AG09319 (cell line): ENCODE data around the gene PRELID3B.

ENCODE experiments used
- DNase-seq: peaks from one replicate; pipeline ENCODE4 v3.0.0-alpha.2; 2010; ENCODE audit warnings: low read depth; ENCODE audit errors: extremely low read depth
- TF ChIP-seq, protein P1 (sequence below): IDR thresholded peaks from 2 replicates; pipeline ENCODE4 v1.5.1; 2011; ENCODE audit warnings: low read depth, mild to moderate bottlenecking, inconsistent platforms, low read length, moderate library complexity

Gene PRELID3B

DNA sequence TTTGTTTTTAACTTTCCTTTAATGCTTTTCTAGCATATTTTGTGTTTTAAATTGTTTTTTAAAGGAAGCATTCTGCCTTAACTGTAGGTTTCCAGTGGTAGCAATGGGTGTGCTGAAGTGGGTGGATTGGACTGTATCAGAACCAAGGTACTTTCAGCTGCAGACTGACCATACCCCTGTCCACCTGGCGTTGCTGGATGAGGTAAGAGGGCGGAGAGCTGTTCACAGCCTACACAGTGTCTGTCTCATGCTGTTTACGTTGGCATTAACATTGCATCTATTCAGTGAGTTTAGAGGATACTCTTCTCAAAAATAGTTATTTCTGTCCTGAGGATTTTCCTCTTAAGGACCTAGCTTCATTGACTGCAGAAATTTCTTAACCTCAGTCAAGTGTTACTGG, 49.7 kb downstream of the PRELID3B start:
- DNase-seq, result no peak
- TF ChIP-seq, protein P1, sequence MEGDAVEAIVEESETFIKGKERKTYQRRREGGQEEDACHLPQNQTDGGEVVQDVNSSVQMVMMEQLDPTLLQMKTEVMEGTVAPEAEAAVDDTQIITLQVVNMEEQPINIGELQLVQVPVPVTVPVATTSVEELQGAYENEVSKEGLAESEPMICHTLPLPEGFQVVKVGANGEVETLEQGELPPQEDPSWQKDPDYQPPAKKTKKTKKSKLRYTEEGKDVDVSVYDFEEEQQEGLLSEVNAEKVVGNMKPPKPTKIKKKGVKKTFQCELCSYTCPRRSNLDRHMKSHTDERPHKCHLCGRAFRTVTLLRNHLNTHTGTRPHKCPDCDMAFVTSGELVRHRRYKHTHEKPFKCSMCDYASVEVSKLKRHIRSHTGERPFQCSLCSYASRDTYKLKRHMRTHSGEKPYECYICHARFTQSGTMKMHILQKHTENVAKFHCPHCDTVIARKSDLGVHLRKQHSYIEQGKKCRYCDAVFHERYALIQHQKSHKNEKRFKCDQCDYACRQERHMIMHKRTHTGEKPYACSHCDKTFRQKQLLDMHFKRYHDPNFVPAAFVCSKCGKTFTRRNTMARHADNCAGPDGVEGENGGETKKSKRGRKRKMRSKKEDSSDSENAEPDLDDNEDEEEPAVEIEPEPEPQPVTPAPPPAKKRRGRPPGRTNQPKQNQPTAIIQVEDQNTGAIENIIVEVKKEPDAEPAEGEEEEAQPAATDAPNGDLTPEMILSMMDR, result no peak

DNA sequence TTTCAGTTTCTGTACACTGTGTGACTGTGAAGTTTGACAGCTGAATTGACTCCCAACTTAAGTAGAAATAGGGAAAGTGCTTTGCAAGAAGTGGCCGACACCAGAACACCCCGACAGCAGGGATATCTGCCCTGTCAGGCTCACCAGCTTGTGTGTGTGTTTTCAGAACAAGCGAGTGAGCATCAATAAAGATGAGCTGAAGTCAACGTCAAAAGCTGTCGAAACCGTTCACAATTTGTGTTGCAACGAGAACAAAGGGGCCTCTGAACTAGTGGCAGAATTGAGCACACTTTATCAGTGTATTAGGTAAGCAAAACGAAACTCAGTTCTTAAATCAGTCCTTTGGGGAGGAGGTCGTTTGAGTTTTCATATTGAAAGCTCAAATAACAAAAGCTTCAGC, 50.9 kb downstream of the PRELID3B start:
- TF ChIP-seq, protein P1, result no peak
- no peak for DNase-seq

DNA sequence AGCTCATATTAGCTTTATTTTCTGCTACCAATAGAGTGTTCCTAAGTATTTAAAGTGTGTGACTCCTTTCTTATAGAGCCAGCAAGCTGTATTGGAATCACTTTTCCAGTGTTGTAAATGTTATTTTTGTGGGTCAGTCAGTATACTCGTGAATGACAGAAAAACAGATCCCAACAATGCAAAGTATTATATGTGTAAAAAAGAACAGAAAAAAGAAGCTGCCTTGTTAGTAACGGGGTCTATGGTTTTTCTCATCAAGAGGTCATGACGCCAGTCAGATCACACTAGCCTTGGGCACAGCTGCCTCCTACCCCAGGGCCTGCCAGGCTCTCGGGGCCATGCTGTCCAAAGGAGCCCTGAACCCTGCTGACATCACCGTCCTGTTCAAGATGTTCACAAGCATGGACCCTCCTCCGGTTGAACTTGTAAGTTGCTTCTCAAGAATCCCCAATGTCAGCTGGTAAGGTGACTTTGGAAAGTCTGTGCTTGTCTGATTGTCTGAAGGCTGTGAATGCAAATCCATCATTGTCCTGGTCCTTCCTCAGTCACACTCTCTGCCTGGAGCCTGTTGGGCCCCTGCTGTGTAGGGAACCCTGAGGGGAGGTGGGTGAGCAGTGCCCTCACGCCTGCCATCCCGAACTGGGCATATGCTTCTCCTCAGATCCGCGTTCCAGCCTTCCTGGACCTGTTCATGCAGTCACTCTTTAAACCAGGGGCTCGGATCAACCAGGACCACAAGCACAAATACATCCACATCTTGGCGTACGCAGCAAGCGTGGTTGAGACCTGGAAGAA, 51.7 kb downstream of the PRELID3B start:
- no peak for DNase-seq
- TF ChIP-seq, protein P1, result no peak

DNA sequence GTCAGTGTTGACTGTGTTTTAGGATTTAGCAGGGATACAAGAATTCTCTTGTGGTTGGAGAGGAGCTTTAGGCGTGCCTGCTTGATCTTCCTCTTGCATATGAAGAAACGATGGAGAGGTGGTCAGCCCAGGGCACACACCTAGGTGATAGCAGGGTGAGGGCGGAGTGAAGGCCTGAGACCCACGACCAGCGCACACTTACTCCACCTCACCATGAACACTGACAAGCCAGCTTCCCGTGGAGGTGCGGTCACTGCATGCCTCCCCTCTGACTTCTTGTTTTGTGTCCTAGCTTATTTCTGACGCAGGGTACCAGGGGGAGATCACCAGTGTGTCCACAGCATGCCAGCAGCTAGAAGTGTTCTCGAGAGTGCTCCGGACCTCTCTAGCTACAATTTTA, 53.4 kb downstream of the PRELID3B start:
- TF ChIP-seq, protein P1, result no peak
- DNase-seq, result no peak

DNA sequence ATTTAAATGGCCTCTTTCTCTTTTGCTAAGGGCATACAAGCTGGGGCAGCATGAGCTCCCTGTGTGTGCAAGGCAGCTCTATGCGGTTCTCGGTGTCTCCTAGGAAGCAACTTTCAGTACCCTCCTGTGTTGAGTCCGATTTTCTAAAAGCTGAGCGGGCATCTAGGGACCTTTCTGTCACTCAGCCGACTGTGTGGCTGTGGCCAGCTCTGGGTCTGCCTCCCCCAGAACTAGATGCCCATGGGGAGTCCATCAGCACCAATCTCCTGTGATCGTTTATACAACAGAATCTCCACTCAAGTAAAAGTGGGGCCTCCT, 54.1 kb downstream of the PRELID3B start:
- TF ChIP-seq, protein P1, result no peak

DNA sequence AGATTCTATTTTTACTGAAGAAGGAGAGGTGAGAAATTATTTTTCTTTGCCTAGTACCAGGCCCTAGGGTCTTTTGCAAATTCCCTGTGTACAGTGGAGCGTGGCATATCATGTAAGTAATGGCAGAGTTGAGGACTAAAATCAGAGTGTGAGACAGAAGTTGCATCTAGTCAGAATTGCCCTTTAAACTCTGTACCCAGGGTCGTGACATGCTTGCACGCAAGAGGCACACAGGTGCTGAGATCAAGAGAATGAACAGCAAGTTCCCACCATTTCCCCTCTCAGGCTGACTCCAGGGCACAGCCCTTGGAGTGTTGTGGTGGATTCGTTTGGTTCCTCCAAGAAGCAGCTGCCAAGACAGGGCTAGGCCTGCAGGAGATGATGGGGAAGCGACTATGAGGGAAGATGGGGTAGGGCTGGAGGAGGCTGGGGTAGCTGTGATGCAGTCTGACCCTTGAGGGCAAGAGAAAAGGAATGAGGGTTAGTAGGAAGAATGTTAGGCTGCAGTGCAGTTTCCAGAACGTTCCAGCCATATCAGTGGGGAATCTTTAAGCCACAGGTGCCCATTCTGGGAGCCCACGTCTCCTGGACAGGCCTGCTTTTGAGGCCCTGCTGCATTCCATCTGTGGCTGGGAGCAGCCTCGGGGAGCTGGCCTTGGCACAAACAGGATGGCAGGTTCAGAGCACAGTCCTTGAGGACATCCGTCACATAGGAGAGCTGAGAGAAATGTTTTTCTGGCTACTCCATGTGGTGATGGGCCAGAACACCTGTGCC, 54.6 kb downstream of the PRELID3B start:
- no peak for DNase-seq
- TF ChIP-seq, protein P1, result no peak

More for the DNA sequence above, 54.1 kb downstream of the PRELID3B start:
- no peak for DNase-seq

DNA sequence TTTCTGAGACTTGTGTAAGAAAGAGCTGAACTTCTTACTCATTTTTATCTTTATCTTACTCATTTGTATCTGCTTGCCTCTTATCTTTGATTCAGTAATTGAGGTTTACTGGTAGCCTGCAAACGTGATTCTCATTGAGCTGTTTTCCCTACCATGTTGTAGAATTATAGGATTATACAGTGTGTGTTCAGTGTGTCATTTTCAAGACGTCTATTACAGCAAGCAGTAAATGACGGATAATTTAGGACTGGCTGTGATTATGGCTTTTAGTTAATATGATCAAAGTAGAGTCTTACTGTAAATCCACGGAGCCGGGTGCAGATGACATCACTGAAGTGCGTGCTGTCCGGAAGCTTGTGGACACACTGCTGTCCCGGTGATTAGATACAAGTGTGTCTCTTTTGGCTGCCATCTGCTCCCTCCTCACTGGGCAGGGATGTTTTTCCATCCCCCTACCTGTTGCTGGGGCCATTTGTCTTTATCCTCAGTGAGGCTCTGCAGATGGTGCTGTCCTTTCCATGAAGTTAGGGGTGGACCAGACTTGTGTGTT, 55.5 kb downstream of the PRELID3B start:
- no peak for DNase-seq
- TF ChIP-seq, protein P1, result no peak
